Suppressor macrophage (primary cell): ENCODE measurements around the gene RNLS.
A peak's percentile ranks its signal among the peaks of the same experiment; 100 is the strongest.
"Not testable (repeated sequence)": the region's sequence is repeated elsewhere in the genome, so short reads cannot be mapped to it uniquely, and the experiment has no call there.

Experiments used
- DNase-seq, 4 experiments: peaks; one replicate each; pipeline ENCODE4 v3.0.0-alpha.2; 2020 to 2022

RNLS gene

GRCh38 chr10:88291289-88292184 is 291.6 kb downstream of the RNLS start:
- DNase-seq: no peak

GRCh38 chr10:88289342-88289741 is 293.8 kb downstream of the RNLS start:
- no peak for DNase-seq

DNA sequence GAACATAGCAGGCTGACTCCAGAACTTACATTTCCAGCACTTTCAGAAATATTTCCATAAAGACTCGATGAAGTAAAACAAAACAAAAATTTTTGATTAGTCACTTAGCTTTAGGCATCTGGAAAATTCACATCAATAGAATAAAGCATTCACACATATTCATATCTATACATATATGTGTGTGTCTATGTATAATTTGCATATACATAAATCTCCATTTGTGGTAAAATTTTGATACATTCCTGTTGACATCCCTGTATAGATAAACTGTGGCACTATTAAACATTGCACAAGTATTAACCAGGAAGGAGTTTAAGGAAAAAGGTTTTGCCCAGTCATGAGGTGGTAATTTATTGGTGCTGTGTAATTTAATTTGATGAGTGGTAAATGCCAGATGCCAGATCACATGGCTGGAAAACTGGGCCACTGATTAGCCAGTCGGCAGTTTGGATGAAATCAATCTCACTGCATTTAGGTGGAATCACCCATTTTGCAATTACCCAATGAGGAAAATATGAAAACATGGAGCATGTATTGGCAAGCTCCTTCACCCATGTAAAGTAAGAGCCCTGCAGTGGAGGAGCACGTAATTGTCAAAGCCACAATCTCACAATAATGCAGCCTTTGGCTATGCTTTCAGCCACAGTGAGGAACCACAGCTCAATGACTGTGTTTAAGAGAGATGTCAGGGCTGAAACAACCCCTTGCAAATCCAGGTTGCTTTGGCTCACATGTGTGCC is 294.6 kb downstream of the RNLS start:
- DNase-seq: no peak

- no peak for DNase-seq
Measured at GRCh38 chr10:88286030-88286429, 297.1 kb downstream of the RNLS start.

DNA sequence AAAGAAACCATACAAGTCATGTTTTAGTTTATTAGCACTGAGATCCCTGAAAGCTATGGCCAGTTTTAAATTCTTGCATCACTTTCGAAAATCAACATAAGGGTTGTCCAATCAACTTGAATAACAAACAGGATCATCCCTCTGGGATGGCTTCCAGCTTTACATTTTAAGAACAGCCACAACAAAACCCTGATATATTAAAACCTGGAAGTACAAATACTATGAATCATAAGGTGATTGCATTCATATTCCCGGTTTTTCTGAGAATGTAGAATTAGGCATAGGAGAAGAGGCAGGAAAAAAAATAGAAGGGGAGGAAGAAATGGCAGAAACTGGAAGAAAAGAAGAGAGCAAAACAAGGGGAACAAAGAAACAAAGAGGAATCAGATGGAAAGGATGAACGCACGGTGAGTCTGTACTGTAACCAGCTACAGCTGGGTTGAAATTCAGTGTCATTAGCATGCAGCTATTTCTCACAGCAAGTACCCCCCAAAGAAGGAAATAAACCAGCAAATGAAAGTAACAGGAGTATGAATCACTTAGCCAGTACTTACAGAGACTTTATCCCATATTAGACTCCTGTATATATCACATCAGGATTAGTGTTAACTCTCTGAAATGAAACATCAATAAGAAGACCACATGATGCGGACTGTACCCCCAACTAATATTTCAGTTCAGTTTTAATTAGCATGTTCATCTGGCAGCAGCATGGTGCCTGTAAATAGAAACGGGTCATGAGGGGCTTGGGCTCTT is 301.3 kb downstream of the RNLS start:
- peak in 3 of 4 experiments; percentile 10 to 43 (median 12) for DNase-seq

- DNase-seq: no peak
Measured at GRCh38 chr10:88280518-88280917, 302.6 kb downstream of the RNLS start.

- no peak for DNase-seq
Measured at GRCh38 chr10:88278912-88279311, 304.2 kb downstream of the RNLS start.

GRCh38 chr10:88276945-88277344 is 306.2 kb downstream of the RNLS start:
- not testable (repeated sequence) for DNase-seq

DNA sequence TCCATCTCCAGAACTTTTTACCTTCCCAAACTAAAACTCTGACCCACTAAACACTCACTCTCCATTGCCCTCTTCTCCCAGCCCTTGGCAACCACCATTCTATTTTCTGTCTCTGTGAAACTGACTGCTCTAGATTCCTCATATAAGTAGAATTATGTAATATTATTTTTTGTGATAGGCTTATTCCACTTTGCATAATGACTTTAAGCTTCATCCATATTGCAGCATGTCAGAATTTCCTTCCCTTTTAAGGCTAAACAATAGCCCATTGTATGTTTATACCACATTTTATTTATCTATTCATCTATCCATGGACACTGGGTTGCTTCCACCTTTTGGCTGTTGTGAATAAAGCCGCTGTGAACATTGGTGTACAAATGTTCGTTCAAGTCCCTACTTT is 308.8 kb downstream of the RNLS start:
- DNase-seq: no peak

DNA sequence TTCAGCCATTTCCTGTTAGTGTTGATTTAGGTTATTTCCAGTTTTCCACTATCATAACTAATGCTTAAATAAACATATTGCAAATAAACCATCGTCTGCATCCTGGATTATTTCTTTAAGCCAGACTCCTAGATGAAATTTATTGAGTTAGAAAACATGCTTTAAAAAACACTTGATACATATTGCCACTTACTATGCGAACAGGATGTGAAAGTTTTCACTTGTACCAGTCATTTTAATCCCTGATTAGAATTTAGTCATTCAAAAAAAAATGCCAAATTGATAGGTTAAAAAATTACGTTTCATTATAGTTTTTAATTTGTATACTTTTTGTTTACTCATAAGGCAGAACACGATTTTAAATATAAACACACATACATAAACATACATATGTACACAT is 309.6 kb downstream of the RNLS start:
- DNase-seq: no peak

DNA sequence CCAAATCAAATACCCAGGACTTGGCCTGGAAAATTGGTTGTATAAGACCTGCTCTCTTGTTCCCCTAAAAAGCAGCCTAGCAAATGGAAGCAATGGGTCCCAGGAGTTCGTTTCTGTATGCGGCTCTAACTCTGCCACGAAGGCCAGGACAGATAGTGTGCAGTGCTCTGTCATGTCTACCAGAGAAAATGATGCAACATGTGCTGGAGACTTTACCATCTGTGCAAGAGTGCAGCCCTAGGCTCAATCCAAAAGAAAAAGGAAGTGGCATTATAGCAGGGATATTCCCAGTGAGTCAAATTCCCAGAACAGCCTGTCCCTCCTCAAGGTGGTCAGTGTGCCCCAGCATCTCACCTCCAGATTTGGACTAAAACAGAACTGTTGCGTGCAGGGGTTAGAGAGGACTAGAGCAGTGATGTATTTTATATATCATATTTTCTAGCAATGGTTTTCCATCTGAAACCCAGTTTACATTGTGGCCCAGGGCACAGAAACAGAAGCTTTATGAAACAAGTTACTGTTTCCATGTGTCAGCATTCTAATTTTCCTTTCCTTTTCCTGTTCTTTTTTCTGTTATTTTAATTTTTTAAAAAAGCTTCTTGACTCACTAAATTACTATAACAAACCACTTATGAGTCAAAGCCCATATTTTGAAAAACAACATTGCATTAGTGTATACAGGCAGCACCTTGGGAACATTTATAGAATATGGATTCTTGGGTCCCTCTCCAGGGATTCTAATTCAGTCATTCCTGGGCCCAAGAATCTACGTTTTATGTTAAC is 311.2 kb downstream of the RNLS start:
- peak; percentile 63 to 87 (median 78) for DNase-seq

GRCh38 chr10:88270871-88271713 is 312.0 kb downstream of the RNLS start:
- peak; percentile 33 to 76 (median 61) for DNase-seq

DNA sequence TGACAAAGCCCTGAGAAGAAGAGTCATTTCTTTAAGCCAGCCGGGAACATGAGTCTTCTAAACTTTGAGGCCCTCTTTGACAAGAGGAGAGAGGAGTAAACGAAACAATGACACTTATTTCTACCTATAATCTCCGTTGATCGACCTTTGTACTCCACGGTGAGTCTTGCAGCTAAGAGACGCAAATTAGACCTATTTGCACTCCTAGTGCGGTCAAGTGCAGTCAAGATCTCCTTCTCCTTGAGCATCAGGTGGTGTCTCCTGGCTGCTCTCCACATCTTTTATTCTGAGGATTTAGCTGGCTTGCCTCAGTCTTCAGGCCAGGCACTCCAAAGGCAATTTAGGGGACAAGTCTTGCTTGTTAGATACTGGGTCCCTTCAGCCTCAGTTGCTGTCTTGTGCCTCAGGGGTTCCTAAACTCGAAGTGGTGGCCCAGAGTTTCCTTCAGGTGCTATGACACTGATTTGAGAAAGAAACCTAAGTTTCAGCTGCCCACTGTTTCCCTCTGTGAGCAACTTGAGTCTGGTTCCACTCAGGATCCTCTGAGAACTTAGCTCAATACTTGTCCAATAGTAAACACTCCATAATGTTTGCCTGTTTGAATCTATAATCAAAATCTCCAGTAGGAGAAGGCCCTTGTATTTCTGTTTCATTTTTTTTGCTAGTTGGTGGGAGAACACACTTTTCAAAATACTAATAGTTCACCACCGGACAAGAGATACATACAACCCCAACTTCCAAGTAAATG is 312.9 kb downstream of the RNLS start:
- DNase-seq: no peak

DNA sequence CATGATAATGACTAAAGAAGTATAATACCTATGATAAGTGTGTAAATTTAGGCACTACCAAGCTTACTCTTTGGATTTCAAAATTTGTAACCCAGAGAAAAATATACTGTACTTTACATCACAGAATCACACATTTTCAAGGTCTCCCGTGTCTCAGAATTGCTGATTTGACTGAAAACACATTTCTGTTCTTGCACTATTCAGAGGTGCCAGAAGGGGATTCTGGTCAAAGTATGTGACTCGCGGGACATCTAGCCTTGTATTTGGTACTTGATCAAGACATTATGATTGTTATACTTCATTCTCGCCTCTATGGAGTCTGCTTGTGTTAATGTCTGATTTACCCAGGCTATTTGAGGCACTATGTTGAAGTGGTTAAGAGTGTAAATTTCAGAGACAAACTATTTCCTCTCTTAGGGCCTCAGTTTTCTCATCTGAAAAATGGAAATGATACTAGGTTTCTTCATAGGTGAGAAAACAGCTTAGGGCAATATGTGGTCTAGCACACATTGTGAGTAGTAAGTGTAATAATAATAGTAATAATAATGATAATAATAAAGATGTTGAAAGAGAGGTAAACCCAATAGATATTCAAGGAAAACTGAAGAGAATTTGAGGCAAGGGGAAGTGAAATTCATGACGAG is 320.4 kb downstream of the RNLS start:
- DNase-seq: no peak

GRCh38 chr10:88261152-88261551 is 322.0 kb downstream of the RNLS start:
- DNase-seq: no peak

GRCh38 chr10:88260329-88261051 is 322.6 kb downstream of the RNLS start:
- no peak for DNase-seq

DNA sequence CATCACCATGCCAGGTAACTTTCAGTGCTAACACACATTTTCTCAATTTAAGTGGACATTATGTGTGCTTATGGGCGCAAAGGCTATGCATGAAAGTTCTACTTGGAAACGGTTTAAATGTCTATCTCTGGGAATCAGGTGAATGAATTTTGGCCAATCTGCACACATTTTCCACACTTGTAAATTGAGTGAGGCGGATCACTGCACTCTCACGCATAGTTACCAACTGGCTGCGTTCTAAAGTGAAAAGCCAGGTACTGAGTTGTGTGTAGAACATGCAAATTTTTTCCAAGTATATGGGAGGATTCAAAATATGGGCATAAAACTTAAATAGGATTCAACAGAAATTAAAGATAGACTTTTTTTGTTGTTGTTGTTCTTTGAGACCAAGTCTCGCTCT is 323.7 kb downstream of the RNLS start:
- no peak for DNase-seq

- DNase-seq: no peak
Measured at GRCh38 chr10:88256886-88257285, 326.2 kb downstream of the RNLS start.

DNA sequence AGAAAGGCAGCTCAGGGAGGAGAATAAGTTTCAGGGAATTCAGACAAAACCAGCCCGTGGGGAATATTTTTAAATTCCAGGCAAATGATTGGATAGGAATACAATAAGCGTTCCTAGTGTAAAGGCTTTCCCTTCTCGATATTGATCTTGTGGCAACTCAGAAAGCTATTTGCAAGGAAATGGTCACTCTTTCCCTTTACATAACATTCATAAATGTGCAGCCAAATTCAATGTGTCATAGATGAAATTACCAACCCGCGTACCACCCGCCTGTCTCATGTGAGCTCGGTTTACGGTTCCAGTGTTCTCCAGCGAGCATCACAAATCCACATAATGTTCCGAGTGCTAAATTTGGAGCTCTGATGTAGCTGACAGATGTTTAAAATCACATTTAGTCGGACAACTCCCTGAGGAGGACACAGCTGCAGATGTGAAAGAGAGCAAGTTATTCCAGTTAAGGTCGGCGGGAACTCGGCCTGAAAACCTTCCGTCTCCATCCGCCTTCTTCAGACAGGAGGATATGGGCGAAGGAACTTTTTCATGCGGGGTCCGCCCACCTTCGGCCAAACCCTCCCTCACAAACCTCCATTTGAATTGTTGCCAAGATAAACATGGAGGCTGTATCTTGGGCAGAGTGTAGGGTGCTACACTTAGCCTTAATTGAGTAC is 327.0 kb downstream of the RNLS start:
- DNase-seq: no peak
